AG04450 (cell line): Measurements from ENCODE around the gene HTRA2. TPM values are rescaled to one million over a fixed set of nuclear protein-coding genes. Genes with fewer than 3 reads are reported as not detected.
A peak's percentile ranks its signal among the peaks of the same experiment; 100 is the strongest.

Source experiments
- CTCF ChIA-PET: fragments of 300-600, 350-600 bp; formaldehyde crosslinking; extraction: SDS; loops from one replicate; lab custom pipeline; 2022; ENCODE audit warnings: antibody characterized with exemption, inconsistent platforms; lab: Charles Lee
- POLR2A ChIA-PET: fragments of 350-600 bp; formaldehyde crosslinking; extraction: SDS; loops from one replicate; lab custom pipeline; 2021; ENCODE audit warnings: antibody characterized with exemption, inconsistent platforms; lab: Yijun Ruan, JAX
- DNase-seq: peaks from one replicate; pipeline ENCODE4 v3.0.0-alpha.2; 2011; ENCODE audit warnings: low read depth, low spot score
- H3K27ac ChIP-seq: one replicate; pipeline ENCODE4 v1.5.1; 2012; ENCODE audit warnings: low read depth, low read length, control low read depth
- H3K27me3 ChIP-seq: one replicate; pipeline ENCODE4 v1.6.0; 2012; ENCODE audit warnings: low read length; ENCODE audit not compliant: control insufficient read depth, insufficient read depth
- H3K4me3 ChIP-seq: 2 replicates; pipeline ENCODE4 v1.5.1; 2011; ENCODE audit warnings: mild to moderate bottlenecking, low read depth, low read length, control low read depth
- H3K9me3 ChIP-seq: 2 replicates; pipeline ENCODE4 v1.5.1; 2012; ENCODE audit warnings: low read length; ENCODE audit not compliant: control insufficient read depth, insufficient read depth
- polyA plus RNA-seq: library from polyadenylated mRNA; depleted of rRNA; stranded (reverse); fragments of >200 nt; gene quantifications from 2 replicates; pipeline ENCODE4 v1.2.3, GENCODE V29; 2011
- TF ChIP-seq, protein P1 (sequence below): IDR thresholded peaks from 2 replicates; pipeline ENCODE4 v1.5.1; 2011; ENCODE audit warnings: low read depth, low read length, control low read depth, inconsistent platforms

The HTRA2 gene
- polyA plus RNA-seq, 1 experiment: 20.2 TPM

- no peaks in the 10 kb centered on the region for H3K27me3 ChIP-seq
- no peak for DNase-seq
- no peaks in the 10 kb centered on the region for H3K9me3 ChIP-seq
- no peak overlapping the region for H3K4me3 ChIP-seq
- TF ChIP-seq, protein P1, sequence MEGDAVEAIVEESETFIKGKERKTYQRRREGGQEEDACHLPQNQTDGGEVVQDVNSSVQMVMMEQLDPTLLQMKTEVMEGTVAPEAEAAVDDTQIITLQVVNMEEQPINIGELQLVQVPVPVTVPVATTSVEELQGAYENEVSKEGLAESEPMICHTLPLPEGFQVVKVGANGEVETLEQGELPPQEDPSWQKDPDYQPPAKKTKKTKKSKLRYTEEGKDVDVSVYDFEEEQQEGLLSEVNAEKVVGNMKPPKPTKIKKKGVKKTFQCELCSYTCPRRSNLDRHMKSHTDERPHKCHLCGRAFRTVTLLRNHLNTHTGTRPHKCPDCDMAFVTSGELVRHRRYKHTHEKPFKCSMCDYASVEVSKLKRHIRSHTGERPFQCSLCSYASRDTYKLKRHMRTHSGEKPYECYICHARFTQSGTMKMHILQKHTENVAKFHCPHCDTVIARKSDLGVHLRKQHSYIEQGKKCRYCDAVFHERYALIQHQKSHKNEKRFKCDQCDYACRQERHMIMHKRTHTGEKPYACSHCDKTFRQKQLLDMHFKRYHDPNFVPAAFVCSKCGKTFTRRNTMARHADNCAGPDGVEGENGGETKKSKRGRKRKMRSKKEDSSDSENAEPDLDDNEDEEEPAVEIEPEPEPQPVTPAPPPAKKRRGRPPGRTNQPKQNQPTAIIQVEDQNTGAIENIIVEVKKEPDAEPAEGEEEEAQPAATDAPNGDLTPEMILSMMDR: no peak
- ChIA-PET CTCF (interaction anchor here (1.3 to 1.9 kb wide), 3 partner anchors 8 to 22 kb away, joined by 5 to 7 read pairs (median 6); no protein-coding TSS in a partner anchor), POLR2A (interaction anchor here (0.7 to 1.7 kb wide), 4 partner anchors 10 to 37 kb away, joined by 4 to 7 read pairs (median 5); partner anchors contain the start of genes AUP1, HTRA2 and LOXL3)
- H3K27ac ChIP-seq: peak overlapping the region; percentile 69
Observed at GRCh38 chr2:74566754-74567085, 37.0 kb downstream of the HTRA2 start.

DNA sequence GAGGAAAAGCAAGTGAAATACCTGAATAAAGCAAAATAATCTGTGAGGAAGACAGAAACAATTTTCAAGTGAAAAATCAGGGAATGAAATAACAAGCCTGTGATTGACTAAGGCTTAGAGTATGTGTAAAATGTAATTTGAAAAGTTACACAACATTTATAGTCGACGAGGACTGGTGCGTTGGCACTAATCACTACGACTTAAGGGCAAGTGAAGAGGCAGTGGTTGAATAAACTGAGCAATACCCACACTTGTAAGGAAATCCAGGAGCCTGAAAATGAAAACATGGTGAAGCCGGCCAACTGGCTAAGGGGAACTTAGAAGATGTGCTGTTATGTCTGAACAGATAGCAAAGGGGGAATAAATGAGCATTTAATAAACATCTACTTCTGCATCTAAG lies 38.1 kb downstream of the HTRA2 start:
- ChIA-PET CTCF (interaction anchor here (1.0 to 1.9 kb wide), 3 partner anchors 9 to 18 kb away, joined by 3 to 7 read pairs (median 3); no protein-coding TSS in a partner anchor), POLR2A (interaction anchor here (0.7 to 1.7 kb wide), 5 partner anchors 9 to 92 kb away, joined by 3 to 7 read pairs (median 5); partner anchors contain the start of gene LOXL3)
- Histone ChIP-seq H3K9me3 (no peaks in the 10 kb centered on the region), H3K27ac (peak overlapping the region; percentile 87), H3K4me3 (no peak overlapping the region), H3K27me3 (no peaks in the 10 kb centered on the region)
- no peak for DNase-seq
- TF ChIP-seq, protein P1: no peak

DNA sequence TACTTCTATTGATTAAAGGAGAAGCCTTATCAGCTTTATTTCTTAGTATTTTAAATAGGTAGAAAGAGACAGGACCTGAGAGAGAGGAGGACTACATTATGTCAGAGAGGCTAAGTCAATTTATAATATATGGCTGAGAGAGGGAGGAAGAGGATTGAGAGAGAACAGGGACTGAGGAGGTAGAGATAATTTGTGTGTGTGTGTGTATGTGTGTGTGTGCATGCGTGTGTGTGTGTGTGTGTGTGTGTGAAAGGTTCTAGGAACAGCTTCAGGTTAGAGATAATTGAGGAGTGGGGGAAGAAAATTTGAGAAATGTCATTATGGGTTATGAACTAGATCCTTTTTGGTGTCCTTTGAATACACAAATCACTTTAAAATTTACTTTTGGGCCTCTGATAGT lies 40.0 kb downstream of the HTRA2 start:
- Histone ChIP-seq H3K27ac (no peak overlapping the region), H3K4me3 (no peak overlapping the region), H3K27me3 (no peaks in the 10 kb centered on the region), H3K9me3 (no peaks in the 10 kb centered on the region)
- POLR2A ChIA-PET: interaction anchor here (0.6 kb wide), 1 partner anchor 16 kb away, joined by 15 read pairs; the partner anchor contains the start of gene LOXL3
- no peak for DNase-seq
- CTCF ChIA-PET: interaction anchor here (0.7 kb wide), 1 partner anchor 306 kb away, joined by 4 read pairs; no protein-coding TSS in a partner anchor
- TF ChIP-seq, protein P1: no peak

DNA sequence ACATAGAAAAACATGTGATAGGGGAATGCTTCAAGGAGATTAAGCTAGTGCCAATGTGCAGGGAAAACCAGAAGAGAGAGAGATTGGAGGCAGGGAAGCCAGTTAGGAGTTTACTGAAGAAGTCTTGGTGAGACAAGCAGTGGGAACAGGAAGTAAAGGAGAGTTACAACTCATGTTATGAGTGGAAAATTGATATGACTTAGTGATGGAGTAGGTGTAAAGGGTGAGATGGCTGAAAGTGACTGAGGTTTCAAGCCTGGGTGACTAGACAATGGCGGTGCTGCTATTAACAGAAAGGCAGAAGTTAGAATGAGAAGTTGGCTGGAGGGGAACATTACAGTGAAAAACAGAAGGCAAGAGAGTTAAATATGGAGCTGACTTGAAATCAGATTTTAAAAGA lies 41.3 kb downstream of the HTRA2 start:
- H3K27ac ChIP-seq: no peak overlapping the region
- no peak overlapping the region for H3K4me3 ChIP-seq
- ChIA-PET POLR2A (no interaction called here), CTCF (interaction anchor here (0.7 kb wide), 2 partner anchors 84 to 303 kb away, joined by 3 to 4 read pairs; no protein-coding TSS in a partner anchor)
- no peaks in the 10 kb centered on the region for H3K9me3 ChIP-seq
- no peak for DNase-seq
- no peaks in the 10 kb centered on the region for H3K27me3 ChIP-seq
- TF ChIP-seq, protein P1: no peak

- H3K27me3 ChIP-seq: no peaks in the 10 kb centered on the region
- no peak for DNase-seq
- no peaks in the 10 kb centered on the region for H3K9me3 ChIP-seq
- TF ChIP-seq, protein P1: 0 out of 2 replicates have a peak, but pooled peaks have one; percentile 11
- no peak overlapping the region for H3K4me3 ChIP-seq
- CTCF ChIA-PET: no interaction called here
- no peak overlapping the region for H3K27ac ChIP-seq
- POLR2A ChIA-PET: no interaction called here
Observed at GRCh38 chr2:74572178-74572925, 42.6 kb downstream of the HTRA2 start.
